ENCODE data around the gene UBTF.
A peak's percentile ranks its signal among the peaks of the same experiment; 100 is the strongest.

Gene UBTF

GRCh38 chr17:44199553-44200477, 19.7 kb downstream of the UBTF start, which contains the start of gene ATXN7L3:
Gene ATXN7L3 (minus strand): TSS chr17:44199884. CDS start chr17:44198070, 1,814 bp downstream.
- peaks cover 5% of the 10 kb centered on the region for H3K4me1 ChIP-seq (ENCODE audit: control insufficient read depth, insufficient read depth, low read length)
- H3K9me3 ChIP-seq (ENCODE audit: control insufficient read depth, insufficient read depth, low read depth, low read length), result no peaks in the 10 kb centered on the region
- peak within 1 kb of the TSS; percentile 88 for H3K27ac ChIP-seq (ENCODE audit: extremely low read depth, low read depth, low read length)
- POLR2A ChIA-PET, result interaction anchor here (0.6 to 4.9 kb wide), 22 partner anchors 9 to 1652 kb away, joined by 3 to 46 read pairs (median 4); partner anchors contain the start of genes HDAC5, RUNDC3A and TMUB2
- CTCF ChIA-PET, result interaction anchor here (0.7 to 1.9 kb wide), 2 partner anchors 19 to 132 kb away, joined by 3 to 8 read pairs; no protein-coding TSS in a partner anchor
- peak within 1 kb of the TSS; percentile 75 for H3K4me3 ChIP-seq (ENCODE audit: low read depth, low read length)
- peaks cover 6 to 31% of the 10 kb centered on the region in 2 experiments; a peak in 2 of 3 replicates for H3K36me3 ChIP-seq (ENCODE audit: control insufficient read depth in 2 of 2, insufficient read depth in 1 of 2, low read length in 2 of 2)
- TF ChIP-seq ZEB2 (tag by site-specific recombination; IDR thresholded peaks at IDR 0.05), result peak; percentile 83
- no peak for TF ChIP-seq ZNF658 (tag by site-specific recombination; IDR thresholded peaks at IDR 0.05)
- TF ChIP-seq, protein P1, sequence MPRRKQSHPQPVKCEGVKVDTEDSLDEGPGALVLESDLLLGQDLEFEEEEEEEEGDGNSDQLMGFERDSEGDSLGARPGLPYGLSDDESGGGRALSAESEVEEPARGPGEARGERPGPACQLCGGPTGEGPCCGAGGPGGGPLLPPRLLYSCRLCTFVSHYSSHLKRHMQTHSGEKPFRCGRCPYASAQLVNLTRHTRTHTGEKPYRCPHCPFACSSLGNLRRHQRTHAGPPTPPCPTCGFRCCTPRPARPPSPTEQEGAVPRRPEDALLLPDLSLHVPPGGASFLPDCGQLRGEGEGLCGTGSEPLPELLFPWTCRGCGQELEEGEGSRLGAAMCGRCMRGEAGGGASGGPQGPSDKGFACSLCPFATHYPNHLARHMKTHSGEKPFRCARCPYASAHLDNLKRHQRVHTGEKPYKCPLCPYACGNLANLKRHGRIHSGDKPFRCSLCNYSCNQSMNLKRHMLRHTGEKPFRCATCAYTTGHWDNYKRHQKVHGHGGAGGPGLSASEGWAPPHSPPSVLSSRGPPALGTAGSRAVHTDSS (tag by site-specific recombination; IDR thresholded peaks at IDR 0.05), result peak; percentile 72; the same call in 1 of the 2 replicates
- no peak for TF ChIP-seq BCL11A (tag by site-specific recombination; IDR thresholded peaks at IDR 0.05; ENCODE audit: low read depth)
- 0 out of 2 replicates have a peak, but pooled peaks have one; percentile 35 for TF ChIP-seq KLF1 (tag by site-specific recombination; IDR thresholded peaks at IDR 0.05)
- TF ChIP-seq ZNF146 (tag by site-specific recombination; IDR thresholded peaks at IDR 0.05), result no peak
- no peak for TF ChIP-seq MEIS1 (CRISPR knock-in tag; IDR thresholded peaks at IDR 0.05; ENCODE audit: borderline replicate concordance)
- peak; percentile 89 for TF ChIP-seq SP2 (tag by site-specific recombination; IDR thresholded peaks at IDR 0.05)
- peak; percentile 95 for TF ChIP-seq SP3 (tag by site-specific recombination; IDR thresholded peaks at IDR 0.05)
- no peak for TF ChIP-seq REPIN1 (tag by site-specific recombination; IDR thresholded peaks at IDR 0.05; ENCODE audit: low read depth)
- peak; percentile 13; the same call in 1 of the 2 replicates for TF ChIP-seq ZFHX2 (tag by site-specific recombination; conservative IDR thresholded peaks at IDR 0.05)
- peak; percentile 62; the same call in 1 of the 2 replicates for TF ChIP-seq HIC1 (tag by site-specific recombination; IDR thresholded peaks at IDR 0.05)
- peak; percentile 23; the same call in 1 of the 2 replicates for TF ChIP-seq ZBTB11 (tag by site-specific recombination; conservative IDR thresholded peaks at IDR 0.05; ENCODE audit: low read depth)
- peak; percentile 75 for TF ChIP-seq KLF8 (tag by site-specific recombination; IDR thresholded peaks at IDR 0.05)
- no peak for TF ChIP-seq ZBTB21 (tag by site-specific recombination; IDR thresholded peaks at IDR 0.05)
- TF ChIP-seq, protein P2, sequence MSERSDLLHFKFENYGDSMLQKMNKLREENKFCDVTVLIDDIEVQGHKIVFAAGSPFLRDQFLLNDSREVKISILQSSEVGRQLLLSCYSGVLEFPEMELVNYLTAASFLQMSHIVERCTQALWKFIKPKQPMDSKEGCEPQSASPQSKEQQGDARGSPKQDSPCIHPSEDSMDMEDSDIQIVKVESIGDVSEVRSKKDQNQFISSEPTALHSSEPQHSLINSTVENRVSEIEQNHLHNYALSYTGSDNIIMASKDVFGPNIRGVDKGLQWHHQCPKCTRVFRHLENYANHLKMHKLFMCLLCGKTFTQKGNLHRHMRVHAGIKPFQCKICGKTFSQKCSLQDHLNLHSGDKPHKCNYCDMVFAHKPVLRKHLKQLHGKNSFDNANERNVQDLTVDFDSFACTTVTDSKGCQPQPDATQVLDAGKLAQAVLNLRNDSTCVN (tag by site-specific recombination; optimal IDR thresholded peaks at IDR 0.05), result peak; percentile 72
- peak; percentile 78 for TF ChIP-seq KLF10 (tag by site-specific recombination; IDR thresholded peaks at IDR 0.05)
- TF ChIP-seq, protein P3, sequence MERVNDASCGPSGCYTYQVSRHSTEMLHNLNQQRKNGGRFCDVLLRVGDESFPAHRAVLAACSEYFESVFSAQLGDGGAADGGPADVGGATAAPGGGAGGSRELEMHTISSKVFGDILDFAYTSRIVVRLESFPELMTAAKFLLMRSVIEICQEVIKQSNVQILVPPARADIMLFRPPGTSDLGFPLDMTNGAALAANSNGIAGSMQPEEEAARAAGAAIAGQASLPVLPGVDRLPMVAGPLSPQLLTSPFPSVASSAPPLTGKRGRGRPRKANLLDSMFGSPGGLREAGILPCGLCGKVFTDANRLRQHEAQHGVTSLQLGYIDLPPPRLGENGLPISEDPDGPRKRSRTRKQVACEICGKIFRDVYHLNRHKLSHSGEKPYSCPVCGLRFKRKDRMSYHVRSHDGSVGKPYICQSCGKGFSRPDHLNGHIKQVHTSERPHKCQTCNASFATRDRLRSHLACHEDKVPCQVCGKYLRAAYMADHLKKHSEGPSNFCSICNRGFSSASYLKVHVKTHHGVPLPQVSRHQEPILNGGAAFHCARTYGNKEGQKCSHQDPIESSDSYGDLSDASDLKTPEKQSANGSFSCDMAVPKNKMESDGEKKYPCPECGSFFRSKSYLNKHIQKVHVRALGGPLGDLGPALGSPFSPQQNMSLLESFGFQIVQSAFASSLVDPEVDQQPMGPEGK (tag by site-specific recombination; IDR thresholded peaks at IDR 0.05), result peak; percentile 91
- TF ChIP-seq, protein P4, sequence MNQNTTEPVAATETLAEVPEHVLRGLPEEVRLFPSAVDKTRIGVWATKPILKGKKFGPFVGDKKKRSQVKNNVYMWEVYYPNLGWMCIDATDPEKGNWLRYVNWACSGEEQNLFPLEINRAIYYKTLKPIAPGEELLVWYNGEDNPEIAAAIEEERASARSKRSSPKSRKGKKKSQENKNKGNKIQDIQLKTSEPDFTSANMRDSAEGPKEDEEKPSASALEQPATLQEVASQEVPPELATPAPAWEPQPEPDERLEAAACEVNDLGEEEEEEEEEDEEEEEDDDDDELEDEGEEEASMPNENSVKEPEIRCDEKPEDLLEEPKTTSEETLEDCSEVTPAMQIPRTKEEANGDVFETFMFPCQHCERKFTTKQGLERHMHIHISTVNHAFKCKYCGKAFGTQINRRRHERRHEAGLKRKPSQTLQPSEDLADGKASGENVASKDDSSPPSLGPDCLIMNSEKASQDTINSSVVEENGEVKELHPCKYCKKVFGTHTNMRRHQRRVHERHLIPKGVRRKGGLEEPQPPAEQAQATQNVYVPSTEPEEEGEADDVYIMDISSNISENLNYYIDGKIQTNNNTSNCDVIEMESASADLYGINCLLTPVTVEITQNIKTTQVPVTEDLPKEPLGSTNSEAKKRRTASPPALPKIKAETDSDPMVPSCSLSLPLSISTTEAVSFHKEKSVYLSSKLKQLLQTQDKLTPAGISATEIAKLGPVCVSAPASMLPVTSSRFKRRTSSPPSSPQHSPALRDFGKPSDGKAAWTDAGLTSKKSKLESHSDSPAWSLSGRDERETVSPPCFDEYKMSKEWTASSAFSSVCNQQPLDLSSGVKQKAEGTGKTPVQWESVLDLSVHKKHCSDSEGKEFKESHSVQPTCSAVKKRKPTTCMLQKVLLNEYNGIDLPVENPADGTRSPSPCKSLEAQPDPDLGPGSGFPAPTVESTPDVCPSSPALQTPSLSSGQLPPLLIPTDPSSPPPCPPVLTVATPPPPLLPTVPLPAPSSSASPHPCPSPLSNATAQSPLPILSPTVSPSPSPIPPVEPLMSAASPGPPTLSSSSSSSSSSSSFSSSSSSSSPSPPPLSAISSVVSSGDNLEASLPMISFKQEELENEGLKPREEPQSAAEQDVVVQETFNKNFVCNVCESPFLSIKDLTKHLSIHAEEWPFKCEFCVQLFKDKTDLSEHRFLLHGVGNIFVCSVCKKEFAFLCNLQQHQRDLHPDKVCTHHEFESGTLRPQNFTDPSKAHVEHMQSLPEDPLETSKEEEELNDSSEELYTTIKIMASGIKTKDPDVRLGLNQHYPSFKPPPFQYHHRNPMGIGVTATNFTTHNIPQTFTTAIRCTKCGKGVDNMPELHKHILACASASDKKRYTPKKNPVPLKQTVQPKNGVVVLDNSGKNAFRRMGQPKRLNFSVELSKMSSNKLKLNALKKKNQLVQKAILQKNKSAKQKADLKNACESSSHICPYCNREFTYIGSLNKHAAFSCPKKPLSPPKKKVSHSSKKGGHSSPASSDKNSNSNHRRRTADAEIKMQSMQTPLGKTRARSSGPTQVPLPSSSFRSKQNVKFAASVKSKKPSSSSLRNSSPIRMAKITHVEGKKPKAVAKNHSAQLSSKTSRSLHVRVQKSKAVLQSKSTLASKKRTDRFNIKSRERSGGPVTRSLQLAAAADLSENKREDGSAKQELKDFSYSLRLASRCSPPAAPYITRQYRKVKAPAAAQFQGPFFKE (tag by site-specific recombination; IDR thresholded peaks at IDR 0.05; ENCODE audit: borderline replicate concordance), result no peak

Measured in HEK293 (cell line).